GM15510 (cell line): ENCODE results near the gene SLC26A9.

Source experiments
- POLR2A ChIP-seq: IDR thresholded peaks from 3 replicates; pipeline ENCODE4 v1.6.1; 2011; ENCODE audit warnings: borderline replicate concordance; ENCODE audit not compliant: insufficient read length; ENCODE audit errors: extremely low read depth

Gene SLC26A9

DNA sequence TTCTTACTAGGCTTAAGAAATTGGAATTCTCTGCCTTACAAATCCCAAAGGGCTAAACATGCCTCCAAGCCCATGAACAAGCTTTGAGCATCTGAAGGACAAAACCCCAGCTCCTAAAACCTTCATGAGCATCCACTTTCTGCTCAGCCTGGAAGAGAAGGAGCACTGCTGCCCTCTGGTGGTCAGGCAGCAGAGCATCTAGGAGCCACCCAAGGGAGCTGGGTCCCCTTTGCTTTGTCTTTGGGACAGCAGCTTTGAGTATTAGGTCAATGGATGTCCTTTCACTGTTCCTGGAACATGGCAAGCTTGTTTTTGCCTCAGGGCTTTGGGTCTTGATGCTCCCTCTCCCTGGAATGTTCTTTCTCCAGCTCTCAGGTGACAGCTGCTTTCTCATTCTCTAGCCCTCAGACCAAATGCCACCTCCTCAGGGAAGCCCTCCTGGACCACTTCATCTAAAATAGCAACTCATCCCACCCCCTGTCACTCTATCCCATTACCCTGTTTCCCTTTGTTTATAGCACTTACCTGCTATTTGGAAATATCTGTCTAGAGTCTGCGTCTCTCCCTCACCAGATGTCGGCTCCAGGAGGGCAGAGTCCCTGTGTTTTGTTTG is 34.3 kb upstream of the SLC26A9 start:
- no peak for TF ChIP-seq POLR2A

DNA sequence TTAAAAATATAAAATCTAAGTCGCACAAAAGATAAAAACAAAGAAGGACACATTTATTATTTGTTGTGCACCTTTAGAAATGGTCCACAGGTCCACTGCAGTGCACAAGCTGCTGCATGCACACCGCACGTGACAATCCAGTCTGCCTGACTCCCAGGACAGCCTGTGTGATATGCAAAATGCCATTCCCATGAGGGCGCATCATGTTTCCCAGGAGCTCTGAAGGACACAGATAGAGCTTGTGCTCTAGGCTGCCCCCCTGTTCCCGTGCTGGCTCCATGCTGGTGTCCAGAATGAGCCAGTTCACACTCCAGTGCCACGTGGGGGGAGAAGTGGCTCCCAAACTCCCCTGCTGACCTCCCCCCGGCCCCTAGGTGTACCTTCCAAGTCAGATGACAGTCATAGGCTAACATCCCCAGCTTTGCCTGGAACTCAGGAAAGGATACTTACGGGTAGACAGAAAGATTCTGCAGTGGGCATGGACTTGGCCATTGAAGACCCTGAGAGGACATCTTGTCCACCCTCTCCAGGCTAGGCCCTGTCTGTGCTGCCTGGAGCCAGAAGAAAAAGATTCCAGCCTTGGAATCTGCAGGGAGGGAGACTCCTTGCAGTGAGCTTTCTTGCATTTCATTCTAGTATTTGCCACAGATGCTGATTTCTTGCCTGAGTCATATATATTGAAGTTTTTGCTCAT is 33.6 kb upstream of the SLC26A9 start:
- no peak for TF ChIP-seq POLR2A

- TF ChIP-seq POLR2A = no peak
Measured at GRCh38 chr1:205976036-205976435, 32.8 kb upstream of the SLC26A9 start.

- no peak for TF ChIP-seq POLR2A
Measured at GRCh38 chr1:205975387-205975998, 32.2 kb upstream of the SLC26A9 start.

- no peak for TF ChIP-seq POLR2A
Measured at GRCh38 chr1:205974712-205975111, 31.5 kb upstream of the SLC26A9 start.

DNA sequence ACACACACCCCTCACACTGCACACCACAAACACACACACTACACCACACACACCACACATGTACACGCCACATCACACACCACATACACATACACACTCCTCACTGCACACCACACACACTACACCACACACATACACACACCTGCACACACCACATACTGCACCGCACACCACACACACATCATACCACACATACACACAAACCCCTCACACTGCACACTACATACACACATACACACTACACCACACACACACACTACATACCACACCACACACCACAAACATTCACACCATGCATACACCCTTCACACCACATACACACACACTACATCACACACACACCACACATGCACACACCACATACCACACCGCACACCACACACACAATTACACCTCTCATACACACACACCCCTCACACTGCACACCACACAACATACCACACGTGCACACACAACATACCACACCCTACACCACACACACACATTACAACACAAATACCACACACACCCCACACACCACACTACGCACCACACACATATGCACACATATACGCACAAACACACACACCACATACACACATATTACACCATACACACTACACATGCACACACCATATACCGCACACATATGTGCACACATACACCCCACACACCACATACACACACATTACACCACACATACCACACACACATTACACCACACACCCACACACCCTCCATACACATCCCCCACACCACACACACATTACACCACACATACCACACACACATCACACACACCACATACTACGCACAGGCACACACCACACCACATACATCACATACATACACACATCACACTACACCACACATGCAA is 30.3 kb upstream of the SLC26A9 start:
- TF ChIP-seq POLR2A = no peak

DNA sequence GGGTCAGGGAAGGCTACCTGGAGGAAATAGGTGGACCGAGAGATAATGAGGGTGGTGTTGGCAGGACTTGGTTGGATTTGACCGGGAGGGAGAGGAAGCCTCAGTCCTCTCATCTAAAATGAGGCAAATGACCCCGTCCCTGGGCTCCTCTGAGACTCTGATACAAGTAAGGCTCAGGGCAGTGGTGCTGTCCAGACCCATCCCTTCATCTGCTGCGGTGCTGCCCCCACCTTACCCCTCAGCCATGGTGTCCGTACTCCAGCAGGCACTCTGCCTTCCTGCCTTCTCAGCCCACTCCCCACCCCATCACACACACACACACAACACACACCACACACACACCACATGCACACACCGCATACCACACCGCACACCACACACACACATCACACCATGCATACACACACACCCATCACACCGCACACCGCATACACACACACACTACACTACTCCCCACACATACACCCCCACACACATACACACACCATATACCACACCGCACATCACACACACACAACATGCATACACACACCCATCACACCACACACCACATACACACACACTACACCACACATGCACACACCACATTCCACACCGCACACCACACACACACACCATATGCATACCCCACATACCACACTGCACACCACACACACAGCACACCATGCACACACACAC is 29.4 kb upstream of the SLC26A9 start:
- no peak for TF ChIP-seq POLR2A

DNA sequence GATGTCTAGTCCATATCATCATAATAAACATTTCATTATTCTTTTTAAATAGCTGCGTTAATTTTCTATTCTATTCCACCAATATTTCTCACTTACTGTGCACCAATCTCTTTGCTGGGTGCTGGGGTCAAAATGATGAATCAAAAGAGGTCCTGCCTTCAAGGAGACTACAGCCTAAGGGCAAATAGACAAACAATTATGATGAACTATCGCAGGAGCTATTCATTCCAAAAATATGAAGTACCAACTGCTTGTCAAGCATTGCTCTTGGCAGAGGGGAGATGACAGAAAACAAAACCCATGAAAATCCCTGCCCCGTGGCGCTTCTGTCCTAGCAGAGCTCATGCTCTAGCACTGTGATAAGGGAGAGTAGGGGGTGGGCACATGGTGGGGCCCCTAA is 28.8 kb upstream of the SLC26A9 start:
- no peak for TF ChIP-seq POLR2A

GRCh38 chr1:205971082-205971481 is 27.8 kb upstream of the SLC26A9 start:
- TF ChIP-seq POLR2A = no peak

DNA sequence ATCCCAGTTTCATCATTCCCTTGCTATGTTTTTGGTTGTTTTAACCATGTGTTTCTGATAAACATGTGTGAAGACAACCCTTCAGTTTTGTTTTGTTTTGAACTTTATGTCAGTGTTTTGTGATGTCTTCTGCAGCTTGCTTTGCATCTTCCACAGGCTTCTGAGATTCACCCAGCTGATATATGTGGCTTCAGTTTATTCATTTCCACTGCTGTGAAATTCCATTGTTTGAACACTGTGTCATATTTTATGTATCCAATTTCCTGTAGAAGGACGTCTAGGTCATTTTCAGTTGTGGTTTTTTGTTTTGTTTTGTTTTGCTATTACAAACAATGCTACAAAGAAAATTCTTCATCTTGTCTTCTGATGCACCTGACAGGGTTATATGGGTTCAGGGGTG is 27.2 kb upstream of the SLC26A9 start:
- TF ChIP-seq POLR2A = no peak

DNA sequence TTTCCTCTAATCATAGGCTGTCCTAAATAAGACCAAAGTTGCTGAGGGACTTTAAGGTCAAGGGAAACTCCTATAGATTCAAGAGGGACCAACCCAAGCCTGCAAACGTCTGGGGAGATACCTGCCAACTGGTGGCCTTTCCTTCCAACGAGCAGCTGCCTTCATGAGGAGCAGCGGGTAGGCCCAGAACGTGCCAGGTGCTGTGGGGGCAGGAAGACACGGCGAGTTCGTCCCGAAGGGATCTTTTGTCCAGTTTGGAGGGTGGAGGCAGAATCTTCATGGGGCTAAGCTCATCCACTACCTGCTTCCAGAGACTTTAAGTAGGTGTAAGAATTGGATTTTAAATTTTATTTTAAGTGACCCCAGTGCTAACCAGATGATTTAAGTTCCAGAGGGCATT is 26.0 kb upstream of the SLC26A9 start:
- no peak for TF ChIP-seq POLR2A

DNA sequence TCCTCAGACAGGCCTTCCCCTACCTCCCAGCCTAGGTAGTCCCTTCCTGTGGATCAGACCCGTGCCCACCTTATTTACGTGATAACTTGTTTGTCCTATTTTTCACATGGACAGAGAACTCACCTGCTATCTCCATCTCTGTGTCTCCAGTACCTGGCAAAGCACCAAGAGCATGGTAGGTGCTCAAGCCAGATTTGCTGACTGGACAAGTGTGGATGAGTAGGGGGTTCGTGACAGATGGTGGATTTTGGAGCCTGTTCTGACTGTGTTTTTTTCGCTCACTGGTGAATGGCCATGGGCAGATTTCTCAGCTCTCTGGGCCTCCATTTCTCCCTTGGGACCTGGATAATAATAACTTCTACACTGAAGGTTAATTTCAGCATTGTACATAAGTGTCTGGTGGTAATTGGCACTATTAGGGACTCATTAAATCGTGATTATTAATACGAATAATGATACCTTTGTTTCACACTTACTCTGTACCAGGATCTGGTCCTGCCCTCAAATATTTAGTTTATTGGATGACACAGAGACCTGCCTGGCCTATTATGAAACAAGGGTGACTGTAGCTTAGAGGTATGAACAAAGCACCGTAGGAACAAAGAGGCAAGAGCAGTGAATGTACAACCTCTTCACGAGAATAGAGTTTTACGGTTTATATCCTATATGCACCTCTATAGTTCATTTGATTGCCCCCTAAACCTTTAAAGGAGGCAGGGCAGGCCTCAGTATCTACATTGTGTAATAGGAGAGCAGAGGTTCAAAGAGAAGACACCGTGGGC is 24.5 kb upstream of the SLC26A9 start:
- no peak for TF ChIP-seq POLR2A

DNA sequence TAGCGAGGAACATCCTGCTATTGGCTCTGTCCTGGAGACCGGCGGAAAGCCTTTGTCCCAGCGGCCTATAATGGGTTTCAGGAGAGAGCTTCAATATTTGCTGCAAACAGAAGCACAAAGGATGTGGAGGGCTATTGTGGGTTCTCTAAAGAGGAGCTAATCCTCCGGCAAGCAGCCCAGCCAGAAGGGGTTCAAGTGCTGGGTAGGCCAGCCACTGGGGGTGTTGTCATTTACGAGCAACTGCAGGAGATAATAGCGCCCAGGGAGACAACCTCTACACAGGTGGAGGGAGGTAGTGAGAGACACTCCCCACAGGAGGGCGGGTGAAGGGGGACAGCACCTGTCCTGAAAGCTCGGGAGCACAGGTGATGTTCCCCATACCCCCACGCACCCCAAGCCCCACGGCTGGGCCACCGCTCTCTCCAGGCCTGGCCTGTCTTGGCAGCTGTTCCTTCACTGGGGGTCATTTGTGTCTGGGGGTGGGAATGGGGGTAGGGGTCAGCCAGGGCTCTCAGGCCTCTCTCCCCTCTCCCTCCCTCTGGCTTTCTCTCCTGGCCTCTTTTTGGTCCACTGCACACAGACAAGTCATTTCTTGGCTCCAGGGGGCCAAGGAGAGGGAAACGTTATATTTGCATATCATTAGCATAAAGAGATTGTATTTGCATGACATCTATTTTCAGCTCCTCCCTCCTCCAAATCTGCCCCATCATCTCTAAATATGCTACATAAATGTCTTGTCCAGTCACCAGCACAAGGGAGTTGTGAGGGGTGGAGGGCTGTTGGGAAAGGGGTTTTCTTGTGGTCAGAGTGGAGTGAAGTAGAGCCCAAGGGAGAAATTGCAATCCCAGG is 22.0 kb upstream of the SLC26A9 start:
- TF ChIP-seq POLR2A = no peak

DNA sequence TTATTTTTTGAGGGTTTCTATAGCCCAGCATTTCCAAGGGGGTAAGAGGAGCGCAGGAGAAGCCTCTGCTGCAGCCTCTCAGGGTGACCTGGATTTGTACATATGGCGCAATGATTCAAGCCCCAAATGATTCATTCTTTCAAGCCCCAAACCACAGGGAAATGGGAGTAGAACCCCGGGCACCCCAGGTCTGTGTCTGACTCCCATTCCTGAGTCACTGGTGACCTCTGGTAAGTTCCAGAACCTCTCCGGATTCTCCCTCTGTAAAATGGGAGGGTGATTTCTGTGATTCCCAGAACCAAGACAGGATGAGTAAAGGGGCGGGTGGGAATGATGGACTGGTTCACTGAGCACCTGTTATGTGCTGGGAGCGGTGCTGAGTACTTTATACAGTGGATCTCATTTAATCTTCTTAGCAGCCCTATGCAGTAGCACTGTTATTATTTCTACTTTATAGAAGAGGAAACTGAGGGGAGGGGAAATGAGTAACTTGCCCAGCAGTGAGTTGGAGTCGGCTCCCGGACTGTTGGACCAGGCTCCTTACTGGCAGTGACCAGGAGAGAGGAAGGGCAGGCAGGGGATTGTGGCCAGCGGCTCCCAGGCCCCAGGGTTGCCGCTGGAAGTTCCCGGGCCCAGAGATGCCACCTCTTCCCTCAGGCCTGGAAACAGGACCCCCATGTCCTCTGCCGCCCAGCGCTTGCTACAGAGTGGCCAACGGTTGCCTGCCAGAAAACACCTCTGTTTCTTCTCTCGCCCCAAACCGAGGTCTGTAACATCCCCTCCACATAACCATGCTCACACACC is 20.3 kb upstream of the SLC26A9 start:
- no peak for TF ChIP-seq POLR2A
